GM21526 (cell line): ENCODE measurements around the gene VAMP8.
"Not testable (repeated sequence)": the region's sequence is repeated elsewhere in the genome, so short reads cannot be mapped to it uniquely, and the experiment has no call there.

ENCODE experiments used
- ATAC-seq: cut with Tn5 transposase; IDR thresholded peaks from one replicate; pipeline ENCODE4 v1.9.1; 2021; ENCODE audit warnings: moderate library complexity; ENCODE audit not compliant: unreplicated experiment, low FRiP score

The VAMP8 gene

GRCh38 chr2:85547089-85547858, 30.1 kb upstream of the VAMP8 start:
- ATAC-seq = no peak

- no peak for ATAC-seq
Measured at GRCh38 chr2:85547859-85548607, 29.4 kb upstream of the VAMP8 start.

- ATAC-seq = no peak
Measured at GRCh38 chr2:85548608-85548900, 28.8 kb upstream of the VAMP8 start.

- ATAC-seq = no peak
Measured at GRCh38 chr2:85549095-85549494, 28.3 kb upstream of the VAMP8 start.

- no peak for ATAC-seq
Measured at GRCh38 chr2:85549826-85550225, 27.6 kb upstream of the VAMP8 start.

- ATAC-seq = no peak
Measured at GRCh38 chr2:85550486-85550885, 26.9 kb upstream of the VAMP8 start.

GRCh38 chr2:85551698-85552678, 25.4 kb upstream of the VAMP8 start:
- ATAC-seq = peak; percentile 44

GRCh38 chr2:85553184-85553583, 24.2 kb upstream of the VAMP8 start:
- no peak for ATAC-seq

- ATAC-seq = no peak
Measured at GRCh38 chr2:85554980-85555612, 22.3 kb upstream of the VAMP8 start.

GRCh38 chr2:85557130-85557529, 20.3 kb upstream of the VAMP8 start:
- ATAC-seq = no peak

GRCh38 chr2:85558160-85558559, 19.2 kb upstream of the VAMP8 start:
- no peak for ATAC-seq

GRCh38 chr2:85560403-85560726, 17.0 kb upstream of the VAMP8 start:
- not testable (repeated sequence) for ATAC-seq

GRCh38 chr2:85560812-85561279, 16.5 kb upstream of the VAMP8 start:
- ATAC-seq = no peak

GRCh38 chr2:85561280-85562212, 15.8 kb upstream of the VAMP8 start, which contains the start of gene GGCX:
GGCX (minus strand) TSS chr2:85561493; CDS start chr2:85561428, 65 bp downstream.
- peak; percentile 83 for ATAC-seq

- ATAC-seq = no peak
Measured at GRCh38 chr2:85564144-85564563, 13.2 kb upstream of the VAMP8 start.

GRCh38 chr2:85566265-85566664, 11.1 kb upstream of the VAMP8 start:
- no peak for ATAC-seq

GRCh38 chr2:85575739-85576138, 1.6 kb upstream of the VAMP8 start:
- ATAC-seq = no peak

- ATAC-seq = no peak
Measured at GRCh38 chr2:85577063-85577385, 362 bp upstream of the VAMP8 start.
